ENCODE measurements around the gene PSMB8. TPM values are rescaled to one million over a fixed set of nuclear protein-coding genes. Genes with fewer than 3 reads are reported as not detected.

The PSMB8 gene
- total RNA-seq (2022) (123 and 196 TPM in 2 replicates), Bru-seq, nascent RNA (percentile 88 among the genes with signal in this experiment), BruChase-seq, experiment 1, labeled RNA remaining after a 6-hour chase (percentile 95 among the genes with signal in this experiment), BruChase-seq, experiment 2, labeled RNA remaining after a 2-hour chase (percentile 83 among the genes with signal in this experiment)
- long read RNA-seq, transcript PSMB8-205 (2 exons, 835 nt): minor isoform, 5 of 426 reads
- long read RNA-seq, transcript PSMB8-204 (5 exons, 1,153 nt): minor isoform, 5 of 426 reads
- long read RNA-seq, transcript PSMB8-202 (6 exons, 1,124 nt): major isoform, 310 of 426 reads
- long read RNA-seq, transcript PSMB8-201 (6 exons, 1,351 nt): minor isoform, 55 of 426 reads
- long read RNA-seq, partial matches to known transcripts: 22 of 426 reads
- long read RNA-seq, other reads (novel, unspliced or antisense): 29 of 426 reads

GRCh38 chr6:32843979-32844838, at the start of gene PSMB8:
Gene PSMB8, minus strand, starts transcription at chr6:32844047. Its CDS starts 51 bp downstream, at chr6:32843996.
- Mint-ChIP-seq H3K36me3 (ENCODE audit: insufficient read depth, unreplicated experiment) (peaks cover 55% of the 10 kb centered on the region), H3K4me3 (ENCODE audit: low read depth, unreplicated experiment) (peak within 1 kb of the TSS; percentile 96), H3K27me3 (ENCODE audit: unreplicated experiment) (no peaks in the 10 kb centered on the region), H3K27ac (ENCODE audit: unreplicated experiment) (peak within 1 kb of the TSS; percentile 84), H3K9me3 (ENCODE audit: low read depth, unreplicated experiment) (no peaks in the 10 kb centered on the region), H3K4me1 (ENCODE audit: low read depth, unreplicated experiment) (peaks cover 26% of the 10 kb centered on the region)
- BruUV-seq (replicated peaks): TSS peak; percentile 49
- TF ChIP-seq CTCF (IDR thresholded peaks at IDR 0.05; ENCODE audit: unreplicated experiment): no peak
- DNase-seq: peak; percentile 99
- CTCF ChIA-PET: interaction anchor here (0.6 to 3.1 kb wide), 5 partner anchors 10 to 474 kb away, joined by 4 to 25 read pairs (median 9); partner anchors contain the start of genes PSMB9, TAP1 and ZBTB22
- intact Hi-C loops (cut with micrococcal nuclease; ENCODE audit: unreplicated experiment): no loop called here

GRCh38 chr6:32890831-32891230, 47.0 kb upstream of the PSMB8 start:
- Mint-ChIP-seq H3K36me3 (ENCODE audit: insufficient read depth, unreplicated experiment) (peaks cover 28% of the 10 kb centered on the region), H3K9me3 (ENCODE audit: low read depth, unreplicated experiment) (no peaks in the 10 kb centered on the region), H3K4me1 (ENCODE audit: low read depth, unreplicated experiment) (peaks cover 29% of the 10 kb centered on the region), H3K4me3 (ENCODE audit: low read depth, unreplicated experiment) (no peak overlapping the region), H3K27ac (ENCODE audit: unreplicated experiment) (no peak overlapping the region), H3K27me3 (ENCODE audit: unreplicated experiment) (no peaks in the 10 kb centered on the region)
- no peak for DNase-seq
- TF ChIP-seq CTCF (IDR thresholded peaks at IDR 0.05; ENCODE audit: unreplicated experiment): no peak
- BruUV-seq (replicated peaks): no TSS peak
- CTCF ChIA-PET: no interaction called here
- intact Hi-C loops (cut with micrococcal nuclease; ENCODE audit: unreplicated experiment): no loop called here

GRCh38 chr6:32889533-32889932, 45.7 kb upstream of the PSMB8 start:
- CTCF ChIA-PET: no interaction called here
- Mint-ChIP-seq H3K27ac (ENCODE audit: unreplicated experiment) (no peak overlapping the region), H3K36me3 (ENCODE audit: insufficient read depth, unreplicated experiment) (peaks cover 15% of the 10 kb centered on the region), H3K9me3 (ENCODE audit: low read depth, unreplicated experiment) (no peaks in the 10 kb centered on the region), H3K27me3 (ENCODE audit: unreplicated experiment) (no peaks in the 10 kb centered on the region), H3K4me1 (ENCODE audit: low read depth, unreplicated experiment) (peaks cover 30% of the 10 kb centered on the region), H3K4me3 (ENCODE audit: low read depth, unreplicated experiment) (no peak overlapping the region)
- no peak for TF ChIP-seq CTCF (IDR thresholded peaks at IDR 0.05; ENCODE audit: unreplicated experiment)
- no TSS peak for BruUV-seq (replicated peaks)
- intact Hi-C loops (cut with micrococcal nuclease; ENCODE audit: unreplicated experiment): no loop called here
- no peak for DNase-seq

GRCh38 chr6:32888576-32888975, 44.7 kb upstream of the PSMB8 start:
- peaks cover 30% of the 10 kb centered on the region for H3K4me1 Mint-ChIP-seq (ENCODE audit: low read depth, unreplicated experiment)
- H3K27ac Mint-ChIP-seq (ENCODE audit: unreplicated experiment): no peak overlapping the region
- intact Hi-C loops (cut with micrococcal nuclease; ENCODE audit: unreplicated experiment): no loop called here
- H3K36me3 Mint-ChIP-seq (ENCODE audit: insufficient read depth, unreplicated experiment): peaks cover 6% of the 10 kb centered on the region
- H3K9me3 Mint-ChIP-seq (ENCODE audit: low read depth, unreplicated experiment): no peaks in the 10 kb centered on the region
- no TSS peak for BruUV-seq (replicated peaks)
- no peak for TF ChIP-seq CTCF (IDR thresholded peaks at IDR 0.05; ENCODE audit: unreplicated experiment)
- H3K27me3 Mint-ChIP-seq (ENCODE audit: unreplicated experiment): no peaks in the 10 kb centered on the region
- no peak for DNase-seq
- no peak overlapping the region for H3K4me3 Mint-ChIP-seq (ENCODE audit: low read depth, unreplicated experiment)
- CTCF ChIA-PET: interaction anchor here (1.0 to 1.3 kb wide), 2 partner anchors 64 to 96 kb away, joined by 4 to 7 read pairs; partner anchors contain the start of gene HLA-DMA
